Activated naive CD4-positive, alpha-beta T cell (primary cell): ENCODE results near the gene ASGR2.

ENCODE experiments used
- DNase-seq, 4 experiments: peaks; one replicate each; lab custom pipeline; 2025; lab: John Stamatoyannopoulos, UW

The ASGR2 gene

GRCh38 chr17:7060165-7060891 lies 54.3 kb downstream of the ASGR2 start:
- DNase-seq = no peak

DNA sequence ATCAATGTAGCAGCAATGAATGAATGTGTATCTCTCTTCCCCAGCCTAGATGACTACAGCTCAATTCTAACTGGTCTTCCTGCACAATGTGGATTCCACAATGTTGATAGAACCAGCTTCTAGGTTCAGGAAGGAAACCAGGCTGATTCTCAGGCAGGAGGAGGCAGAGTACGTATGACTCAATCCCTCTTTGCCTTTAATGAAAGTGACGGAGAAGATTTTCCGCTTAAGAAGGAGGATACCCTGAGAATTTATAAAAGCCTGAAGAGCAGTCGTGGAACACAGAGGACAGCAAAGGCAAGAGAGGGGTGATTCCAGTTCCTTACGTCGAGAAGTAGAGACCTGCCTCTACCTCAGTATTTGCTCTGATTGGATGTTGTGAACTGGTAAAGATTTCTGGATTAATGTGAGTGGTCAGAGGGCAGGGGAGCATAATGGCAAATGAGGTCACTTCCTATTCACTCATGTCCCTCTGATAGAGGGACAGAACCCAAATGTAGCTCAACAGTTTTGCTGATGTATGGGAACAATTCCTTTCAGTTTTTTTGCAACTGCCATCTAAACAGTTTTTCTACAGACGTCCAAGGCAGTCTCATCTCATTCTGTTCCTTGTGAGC lies 55.7 kb downstream of the ASGR2 start:
- no peak for DNase-seq

DNA sequence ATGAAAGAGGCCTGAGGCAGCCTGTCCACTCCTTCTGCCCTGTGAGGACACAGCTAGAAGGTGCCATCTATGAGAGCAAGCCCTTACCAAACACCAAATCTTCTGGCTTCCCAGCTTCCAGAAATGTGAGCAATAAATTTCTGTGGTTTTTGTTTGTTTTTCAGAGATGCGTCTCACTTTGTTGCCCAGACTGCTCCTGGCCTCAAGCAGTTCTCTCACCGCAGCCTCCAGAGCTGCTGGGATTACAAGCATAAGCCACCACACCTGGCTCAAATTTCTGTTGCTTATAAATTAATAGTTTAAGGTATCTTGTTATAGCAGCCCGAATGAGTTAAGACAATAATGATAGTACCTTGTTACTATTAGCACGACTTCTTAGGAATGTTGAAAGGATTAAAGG lies 58.2 kb downstream of the ASGR2 start:
- no peak for DNase-seq
